Naive thymus-derived CD8-positive, alpha-beta T cell (primary cell): Measurements from ENCODE around the gene POU2AF2. TPM values are rescaled to one million over a fixed set of nuclear protein-coding genes. Genes with fewer than 3 reads are reported as not detected.
"Not testable (repeated sequence)": the region's sequence is repeated elsewhere in the genome, so short reads cannot be mapped to it uniquely, and the experiment has no call there.

Experiments used
- ATAC-seq, 2 donors: fragments of 150-1000 bp; cut with Tn5 transposase in 1 of 2; sonication (Bioruptor Pico), chemical (Tn5 transposase) in 1 of 2; 1 replicate in 1 of 2; 2 replicates in 1 of 2; pipeline ENCODE4 v1.10.0; 2021; ENCODE audit warnings: mild to moderate bottlenecking in 2 of 2, moderate library complexity in 2 of 2
- POLR2A ChIA-PET: fragments of 350-600 bp; sonication (Branson Sonifier 250); formaldehyde crosslinking; loops from one replicate; lab custom pipeline; 2021; ENCODE audit warnings: antibody characterized with exemption; lab: Charles Lee
- DNase-seq, 10 donors: peaks; one replicate each; pipeline versions ENCODE4 v3.0.0 to v3.0.0-alpha.2; 2020 to 2022
- H3K27ac Mint-ChIP-seq, 10 donors: one replicate each; pipeline ENCODE4 v1.8.0; 2020 to 2022; ENCODE audit warnings: mild to moderate bottlenecking in 10 of 10, mixed read lengths in 10 of 10, moderate library complexity in 4 of 10, inconsistent platforms in 1 of 10
- H3K27me3 Mint-ChIP-seq, 5 donors: one replicate each; pipeline ENCODE4 v1.8.0; 2021 to 2022; ENCODE audit warnings: mixed read lengths in 5 of 5
- H3K36me3 Mint-ChIP-seq, 3 donors: one replicate each; pipeline ENCODE4 v1.8.0; 2020 to 2022; ENCODE audit warnings: mixed read lengths in 3 of 3, mild to moderate bottlenecking in 2 of 3, inconsistent platforms in 1 of 3
- H3K4me1 Mint-ChIP-seq, 4 donors: one replicate each; pipeline ENCODE4 v1.8.0; 2021 to 2022; ENCODE audit warnings: mixed read lengths in 4 of 4
- H3K4me3 Mint-ChIP-seq, 10 donors: one replicate each; pipeline ENCODE4 v1.8.0; 2020 to 2022; ENCODE audit warnings: mild to moderate bottlenecking in 10 of 10, mixed read lengths in 10 of 10, moderate library complexity in 6 of 10, inconsistent platforms in 1 of 10
- H3K9me3 Mint-ChIP-seq, 9 donors: one replicate each; pipeline ENCODE4 v1.8.0; 2020 to 2022; ENCODE audit warnings: mixed read lengths in 9 of 9, mild to moderate bottlenecking in 3 of 9, inconsistent platforms in 1 of 9, moderate library complexity in 1 of 9
- polyA plus RNA-seq, 3 donors: library from polyadenylated mRNA; unstranded; fragments of 300-500 nt; fragmentation: Illumina TruSeq; gene quantifications; one replicate each; pipeline ENCODE4 v1.2.3, GENCODE V29; 2021
- total RNA-seq, 8 experiments: library from RNA in 2 of 8; stranded (reverse) in 2 of 8; gene quantifications; one replicate each; pipeline ENCODE4 v1.2.3 and lab custom pipeline; 2021 to 2026

POU2AF2 gene
- total and polyA plus RNA-seq, 5 experiments from 2014 or later: not detected

- Mint-ChIP-seq H3K4me3 (no peak overlapping the region), H3K4me1 (no peaks in the 10 kb centered on the region), H3K27ac (no peak overlapping the region), H3K36me3 (no peaks in the 10 kb centered on the region), H3K9me3 (no peaks in the 10 kb centered on the region), H3K27me3 (peaks cover 11 to 43% (median 13%) of the 10 kb centered on the region in 5 donors)
- ATAC-seq: no peak
- DNase-seq: no peak
- POLR2A ChIA-PET: no interaction called here
These were observed 63.8 kb downstream of the POU2AF2 start for GRCh38 chr11:111309215-111309915.

DNA sequence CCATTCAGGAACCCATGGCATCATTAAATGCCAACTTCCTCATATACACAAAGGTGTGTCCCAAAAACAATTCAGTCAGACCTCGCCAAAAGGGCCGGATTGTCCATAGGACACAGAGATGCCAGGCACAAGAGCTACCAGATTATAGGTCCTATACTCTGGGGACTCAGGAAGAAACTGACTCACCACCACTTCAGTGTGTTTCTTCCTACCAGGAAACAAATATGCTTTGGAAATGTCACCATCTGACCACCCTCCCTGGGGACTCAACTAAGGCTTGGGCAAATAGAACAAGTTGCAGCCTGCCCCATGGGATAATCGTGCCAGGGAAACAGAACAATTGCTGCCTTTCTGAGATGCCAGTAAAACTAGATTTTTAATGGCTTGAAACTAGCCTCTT lies 64.6 kb downstream of the POU2AF2 start:
- no peaks in the 10 kb centered on the region for H3K4me1 Mint-ChIP-seq
- no peak overlapping the region for H3K27ac Mint-ChIP-seq
- ATAC-seq (no peak), DNase-seq (no peak)
- no peaks in the 10 kb centered on the region for H3K36me3 Mint-ChIP-seq
- no peak overlapping the region for H3K4me3 Mint-ChIP-seq
- H3K27me3 Mint-ChIP-seq: peaks cover 11 to 44% (median 16%) of the 10 kb centered on the region in 5 donors
- POLR2A ChIA-PET: no interaction called here
- no peaks in the 10 kb centered on the region for H3K9me3 Mint-ChIP-seq

- H3K27ac Mint-ChIP-seq: no peak overlapping the region
- peaks cover 12 to 40% (median 16%) of the 10 kb centered on the region in 5 donors for H3K27me3 Mint-ChIP-seq
- H3K4me1 Mint-ChIP-seq: no peaks in the 10 kb centered on the region
- DNase-seq (no peak), ATAC-seq (no peak)
- H3K9me3 Mint-ChIP-seq: no peaks in the 10 kb centered on the region
- H3K36me3 Mint-ChIP-seq: no peaks in the 10 kb centered on the region
- H3K4me3 Mint-ChIP-seq: no peak overlapping the region
- POLR2A ChIA-PET: no interaction called here
These were observed 65.2 kb downstream of the POU2AF2 start for GRCh38 chr11:111310723-111311122.

DNA sequence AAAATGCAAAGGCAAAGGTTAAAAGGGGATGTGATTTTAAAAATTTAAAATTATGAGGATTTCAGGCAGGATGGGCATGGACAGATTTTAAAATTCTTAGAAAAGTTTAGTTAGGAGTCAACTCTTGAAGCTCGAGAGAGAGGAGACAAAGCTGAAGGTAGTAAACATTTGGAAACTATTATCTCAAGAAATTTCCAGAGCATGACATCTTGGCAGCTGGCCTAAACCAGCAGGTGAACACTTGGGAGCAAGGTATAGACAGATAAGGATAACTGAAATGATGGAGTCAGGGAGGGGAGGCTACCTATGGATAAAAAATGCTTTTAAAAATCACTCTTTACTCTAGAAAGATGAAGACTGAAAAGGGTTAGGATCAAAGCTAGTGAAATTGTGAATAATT lies 66.6 kb downstream of the POU2AF2 start:
- Mint-ChIP-seq H3K27ac (no peak overlapping the region), H3K4me3 (no peak overlapping the region), H3K27me3 (peaks cover 10 to 28% (median 14%) of the 10 kb centered on the region in 5 donors), H3K4me1 (no peaks in the 10 kb centered on the region), H3K9me3 (no peaks in the 10 kb centered on the region), H3K36me3 (no peaks in the 10 kb centered on the region)
- ATAC-seq (no peak), DNase-seq (no peak)
- POLR2A ChIA-PET: no interaction called here

GRCh38 chr11:111319296-111319695 lies 73.8 kb downstream of the POU2AF2 start:
- POLR2A ChIA-PET: interaction anchor here (0.6 kb wide), 1 partner anchor 288 kb away, joined by 4 read pairs; no protein-coding TSS in a partner anchor
- Mint-ChIP-seq H3K27me3 (peaks cover 0 to 5% (median 2%) of the 10 kb centered on the region in 5 donors), H3K4me3 (no peak overlapping the region), H3K4me1 (no peaks in the 10 kb centered on the region), H3K9me3 (no peaks in the 10 kb centered on the region), H3K36me3 (no peaks in the 10 kb centered on the region), H3K27ac (no peak overlapping the region)
- ATAC-seq (no peak), DNase-seq (no peak)

DNA sequence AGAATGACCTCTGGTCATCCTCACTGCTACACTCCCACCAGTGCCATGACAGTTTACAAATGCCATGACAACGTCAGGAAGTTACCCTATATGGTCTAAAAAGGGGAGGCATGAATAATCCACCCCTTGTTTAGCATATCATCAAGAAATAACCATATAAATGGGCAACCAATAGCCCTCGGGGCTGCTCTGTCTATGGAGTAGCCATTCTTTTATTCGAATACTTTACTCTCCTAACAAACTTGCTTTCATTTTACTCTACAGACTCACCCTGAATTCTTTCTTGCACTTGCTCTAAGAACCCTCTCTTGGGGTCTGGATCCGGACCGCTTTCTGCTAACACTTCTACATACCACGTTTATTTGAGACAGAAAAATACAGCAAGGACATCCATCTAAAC lies 74.7 kb downstream of the POU2AF2 start:
- POLR2A ChIA-PET, H3K27ac Mint-ChIP-seq: not testable (repeated sequence)

DNA sequence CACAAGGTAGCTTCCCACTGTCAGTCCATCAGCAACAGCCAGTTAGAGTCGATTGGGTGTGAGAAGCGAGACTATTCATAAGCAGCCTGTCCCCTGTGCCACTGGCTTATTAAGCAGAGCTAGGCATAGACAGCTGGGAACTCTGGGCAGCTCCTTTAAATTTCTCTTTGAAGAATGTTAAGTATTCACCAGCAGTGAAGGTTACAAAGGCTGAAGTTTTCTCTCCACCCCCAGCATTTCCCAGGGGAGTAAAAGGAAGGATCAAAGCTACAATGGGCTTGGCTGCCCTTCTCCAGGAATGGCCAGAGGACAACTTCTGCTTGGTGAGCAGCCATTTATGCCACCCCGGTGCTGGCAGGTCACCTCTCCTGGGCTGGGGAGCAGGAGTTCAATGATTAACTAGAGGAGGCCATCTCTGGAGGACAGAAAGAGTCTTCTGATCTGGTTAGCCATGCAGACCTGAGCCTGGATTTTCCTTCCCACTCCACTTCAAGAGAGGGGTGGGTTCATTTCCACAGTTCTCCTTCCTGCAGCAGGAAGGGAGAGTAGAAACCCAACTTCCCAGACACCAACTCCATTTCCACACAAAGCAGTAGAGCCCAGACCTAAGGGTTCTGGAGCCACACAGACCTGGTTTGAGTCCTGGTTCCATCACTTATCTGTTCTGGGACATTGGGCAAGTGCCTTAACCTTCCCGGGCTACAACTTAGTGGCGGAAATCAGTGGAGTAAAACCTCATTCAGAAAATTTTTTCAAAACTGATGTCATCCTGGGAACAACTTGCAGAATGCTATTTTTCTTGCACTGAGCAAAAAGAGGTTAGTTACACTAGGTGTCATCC lies 75.4 kb downstream of the POU2AF2 start:
- H3K27me3 Mint-ChIP-seq: peaks cover 0 to 2% (median 0%) of the 10 kb centered on the region in 5 donors
- POLR2A ChIA-PET: no interaction called here
- no peaks in the 10 kb centered on the region for H3K36me3 Mint-ChIP-seq
- no peak for ATAC-seq
- H3K27ac Mint-ChIP-seq: no peak overlapping the region
- no peaks in the 10 kb centered on the region for H3K9me3 Mint-ChIP-seq
- H3K4me1 Mint-ChIP-seq: no peaks in the 10 kb centered on the region
- H3K4me3 Mint-ChIP-seq: no peak overlapping the region
- DNase-seq: no peak

More for the DNA sequence above, 74.7 kb downstream of the POU2AF2 start:
- H3K36me3 Mint-ChIP-seq, H3K27me3 Mint-ChIP-seq, H3K9me3 Mint-ChIP-seq, H3K4me3 Mint-ChIP-seq, H3K4me1 Mint-ChIP-seq, ATAC-seq, DNase-seq: not testable (repeated sequence)

DNA sequence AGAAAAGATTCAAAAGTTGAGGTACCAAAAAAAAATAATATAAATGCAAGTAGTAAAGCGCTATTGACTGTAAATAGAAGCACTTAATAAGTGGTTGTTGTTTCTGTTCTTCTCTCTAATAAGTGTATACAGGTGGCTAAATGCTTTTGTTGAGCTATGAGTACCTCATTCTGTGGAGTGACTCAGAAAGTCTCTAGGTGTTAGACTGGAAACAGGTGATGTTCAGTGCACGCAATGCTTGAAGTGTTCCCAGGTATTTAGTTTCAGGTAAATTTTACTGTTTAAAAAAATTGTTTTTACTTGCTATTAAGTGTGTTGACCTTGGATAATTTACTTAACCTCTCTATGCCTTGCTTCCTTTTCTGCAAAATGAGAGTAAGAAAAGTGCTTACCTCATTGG lies 77.0 kb downstream of the POU2AF2 start:
- POLR2A ChIA-PET: no interaction called here

DNA sequence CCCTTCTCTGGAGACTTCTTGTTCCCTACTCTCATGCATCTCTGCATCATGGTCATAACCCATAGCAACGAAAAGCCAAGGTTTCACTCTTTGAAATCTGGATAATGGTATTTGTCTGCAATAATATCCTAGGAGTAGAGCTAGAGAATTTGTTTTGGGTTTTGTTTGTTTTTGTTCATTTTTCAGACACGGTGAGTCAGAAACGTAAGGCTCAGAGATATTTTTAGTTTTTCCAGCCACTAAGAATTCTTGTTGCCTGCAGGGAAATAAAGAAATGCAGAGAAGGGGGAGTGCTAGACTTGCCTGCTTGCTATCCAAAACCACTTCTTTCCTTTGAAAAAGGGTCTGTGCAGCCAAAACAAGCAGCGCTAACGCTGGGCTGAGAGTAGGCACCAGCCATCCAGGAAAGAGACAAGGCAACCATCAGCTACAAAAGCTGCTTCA lies 78.8 kb downstream of the POU2AF2 start:
- H3K4me1 Mint-ChIP-seq: no peaks in the 10 kb centered on the region
- POLR2A ChIA-PET: no interaction called here
- peaks cover 0 to 2% (median 0%) of the 10 kb centered on the region in 5 donors for H3K27me3 Mint-ChIP-seq
- H3K27ac Mint-ChIP-seq: no peak overlapping the region
- ATAC-seq (no peak), DNase-seq (no peak)
- H3K9me3 Mint-ChIP-seq: no peaks in the 10 kb centered on the region
- no peak overlapping the region for H3K4me3 Mint-ChIP-seq
- no peaks in the 10 kb centered on the region for H3K36me3 Mint-ChIP-seq

More for the DNA sequence above, 77.0 kb downstream of the POU2AF2 start:
- Mint-ChIP-seq H3K27me3 (peaks cover 0 to 2% (median 0%) of the 10 kb centered on the region in 5 donors), H3K27ac (no peak overlapping the region), H3K9me3 (no peaks in the 10 kb centered on the region), H3K36me3 (no peaks in the 10 kb centered on the region), H3K4me1 (no peaks in the 10 kb centered on the region), H3K4me3 (no peak overlapping the region)
- no peak for ATAC-seq
- no peak for DNase-seq

- Mint-ChIP-seq H3K36me3 (no peaks in the 10 kb centered on the region), H3K27me3 (peaks cover 0 to 2% (median 0%) of the 10 kb centered on the region in 5 donors), H3K4me3 (no peak overlapping the region), H3K4me1 (no peaks in the 10 kb centered on the region), H3K9me3 (no peaks in the 10 kb centered on the region), H3K27ac (no peak overlapping the region)
- no peak for ATAC-seq
- POLR2A ChIA-PET: no interaction called here
- no peak for DNase-seq
These were observed 79.7 kb downstream of the POU2AF2 start for GRCh38 chr11:111325259-111325658.

DNA sequence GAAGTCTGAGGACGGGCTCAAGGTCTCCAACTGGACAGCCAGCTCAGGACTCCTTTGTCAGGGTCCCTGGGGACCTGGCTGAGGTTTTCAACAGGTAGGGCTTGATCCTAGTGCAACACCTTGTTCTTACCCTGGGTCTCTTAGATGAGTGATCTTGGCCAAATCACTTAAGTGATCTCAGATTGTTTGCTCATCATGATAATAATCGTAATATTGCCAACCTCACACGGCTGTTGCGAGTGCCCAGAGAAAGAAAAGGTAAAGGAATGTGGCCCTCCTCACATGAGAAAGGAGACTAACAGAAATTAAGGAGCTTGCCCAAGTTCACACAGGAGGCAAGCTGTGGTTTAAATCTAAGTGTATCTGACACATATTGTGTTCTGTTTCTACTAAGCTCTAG lies 81.3 kb downstream of the POU2AF2 start:
- DNase-seq (no peak), ATAC-seq (no peak)
- no peaks in the 10 kb centered on the region for H3K4me1 Mint-ChIP-seq
- no peak overlapping the region for H3K4me3 Mint-ChIP-seq
- H3K9me3 Mint-ChIP-seq: no peaks in the 10 kb centered on the region
- H3K27me3 Mint-ChIP-seq: peaks cover 0 to 1% (median 0%) of the 10 kb centered on the region in 5 donors
- no peak overlapping the region for H3K27ac Mint-ChIP-seq
- POLR2A ChIA-PET: no interaction called here
- no peaks in the 10 kb centered on the region for H3K36me3 Mint-ChIP-seq

- POLR2A ChIA-PET: no interaction called here
- ATAC-seq (no peak), DNase-seq (no peak)
- no peaks in the 10 kb centered on the region for H3K36me3 Mint-ChIP-seq
- H3K4me3 Mint-ChIP-seq: no peak overlapping the region
- H3K4me1 Mint-ChIP-seq: no peaks in the 10 kb centered on the region
- no peaks in the 10 kb centered on the region for H3K9me3 Mint-ChIP-seq
- H3K27ac Mint-ChIP-seq: peak overlapping the region in 1 of 10 donors; percentile 42
- H3K27me3 Mint-ChIP-seq: no peaks in the 10 kb centered on the region
These were observed 82.5 kb downstream of the POU2AF2 start for GRCh38 chr11:111327908-111328624.
